Measurements from ENCODE around the gene DIS3L2.

Gene DIS3L2

DNA sequence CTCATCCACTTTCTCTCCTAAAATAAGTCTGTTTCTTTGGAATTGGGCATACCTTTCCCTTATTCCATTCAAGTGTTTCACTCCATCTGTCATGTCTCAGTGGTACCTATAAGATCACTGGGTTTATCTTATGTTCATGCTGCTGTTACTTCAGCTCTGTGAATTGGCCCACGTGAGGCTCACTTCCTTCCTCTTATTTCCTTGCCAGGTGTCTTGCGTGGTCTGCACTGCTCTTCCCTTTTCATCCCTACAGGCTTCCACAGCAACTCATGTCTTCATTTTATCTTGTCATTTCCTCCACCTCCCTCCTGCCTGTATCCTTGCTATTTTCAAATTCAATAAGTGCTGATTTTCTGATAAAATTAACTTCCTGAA, 258.0 kb downstream of the DIS3L2 start:
- in situ Hi-C loops (cut with HindIII; ENCODE audit: low sequenced_read_pairs): no loop called here

GRCh38 chr2:232219932-232220331, 258.4 kb downstream of the DIS3L2 start:
- in situ Hi-C loops (cut with HindIII; ENCODE audit: low sequenced_read_pairs): no loop called here

DNA sequence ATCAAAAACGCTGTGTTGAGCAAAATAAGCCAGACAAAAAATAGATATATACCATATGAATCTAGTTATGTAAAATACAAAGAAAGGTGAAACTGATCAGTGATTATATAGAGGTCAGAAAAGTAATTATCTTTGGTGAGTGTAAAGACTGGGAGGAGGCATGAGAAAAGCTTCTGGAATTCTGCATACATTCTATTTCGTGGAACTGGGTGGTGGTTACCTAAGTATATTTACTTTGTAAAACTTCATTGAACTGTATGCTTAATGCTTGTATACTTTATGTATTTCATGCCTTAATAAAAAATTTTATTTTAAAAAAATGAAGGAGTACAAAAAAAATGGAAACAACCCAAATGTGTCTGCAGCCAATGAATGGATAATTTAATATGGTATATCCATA, 263.9 kb downstream of the DIS3L2 start:
- in situ Hi-C loops (cut with HindIII; ENCODE audit: low sequenced_read_pairs): no loop called here

DNA sequence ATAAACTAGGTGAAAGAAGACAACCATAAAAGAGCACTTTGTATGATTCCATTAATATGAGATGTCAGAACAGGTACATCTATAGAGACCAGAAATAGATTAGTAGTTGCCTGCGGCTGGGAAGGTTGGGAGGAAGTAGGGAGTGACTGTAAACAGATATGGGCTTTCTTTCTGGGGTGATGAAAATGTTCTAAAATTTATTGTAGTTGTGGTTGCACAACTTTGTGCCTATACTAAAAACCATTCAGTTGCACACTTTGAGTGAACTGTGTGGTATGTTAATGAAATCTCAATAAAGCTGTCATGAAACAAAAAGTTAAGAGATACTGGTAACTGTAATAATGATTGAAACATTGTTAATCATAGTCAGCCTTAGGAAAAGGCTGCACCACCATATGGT, 264.4 kb downstream of the DIS3L2 start:
- in situ Hi-C loops (cut with HindIII; ENCODE audit: low sequenced_read_pairs): no loop called here

DNA sequence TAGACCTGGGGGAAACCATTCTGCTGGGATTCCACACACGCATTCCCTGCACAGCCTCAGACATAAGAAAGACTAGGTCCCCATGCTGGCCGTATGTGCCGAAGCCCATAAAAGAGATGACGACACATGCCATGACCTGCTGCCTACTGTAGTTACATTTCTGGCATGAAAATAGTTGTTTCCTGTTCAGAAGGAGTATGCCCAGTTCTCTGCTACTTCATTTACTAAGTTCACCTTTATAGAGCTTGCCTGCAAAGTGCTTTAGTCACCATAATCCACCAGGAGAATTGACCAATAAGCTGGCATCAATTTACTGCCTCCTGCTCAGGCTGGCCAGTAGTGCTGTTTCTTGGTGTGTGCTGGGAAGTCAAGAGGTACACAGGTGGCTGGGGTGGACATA, 266.8 kb downstream of the DIS3L2 start:
- in situ Hi-C loops (cut with HindIII; ENCODE audit: low sequenced_read_pairs): no loop called here

- in situ Hi-C loops (cut with HindIII; ENCODE audit: low sequenced_read_pairs): no loop called here
Observed at GRCh38 chr2:232228971-232229894, 267.7 kb downstream of the DIS3L2 start.

GRCh38 chr2:232229911-232230310, 268.4 kb downstream of the DIS3L2 start:
- in situ Hi-C loops (cut with HindIII; ENCODE audit: low sequenced_read_pairs): no loop called here

- in situ Hi-C loops (cut with HindIII; ENCODE audit: low sequenced_read_pairs): no loop called here
Observed at GRCh38 chr2:232230560-232230959, 269.0 kb downstream of the DIS3L2 start.

GRCh38 chr2:232231554-232231953, 270.0 kb downstream of the DIS3L2 start:
- in situ Hi-C loops (cut with HindIII; ENCODE audit: low sequenced_read_pairs): no loop called here

DNA sequence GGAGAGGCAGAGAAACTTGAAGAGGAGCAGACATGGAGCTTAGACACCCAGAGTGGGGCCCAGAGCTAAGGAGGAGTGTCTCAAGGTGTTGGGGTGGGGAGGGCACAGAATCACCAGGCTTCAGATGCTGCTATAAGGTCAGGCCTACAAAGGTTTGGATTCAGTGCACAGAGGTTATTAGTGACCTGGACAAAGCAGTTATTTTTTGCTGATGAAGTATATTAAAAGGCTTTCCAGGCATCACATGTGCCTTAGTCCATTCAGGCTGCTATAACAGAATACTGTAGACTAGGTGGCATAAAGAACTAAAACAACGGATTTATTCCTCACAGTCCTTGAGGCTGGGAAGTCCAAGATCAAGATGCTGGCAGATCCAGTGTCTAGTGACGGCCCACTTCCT, 271.4 kb downstream of the DIS3L2 start:
- in situ Hi-C loops (cut with HindIII; ENCODE audit: low sequenced_read_pairs): no loop called here

GRCh38 chr2:232234922-232235615, 273.6 kb downstream of the DIS3L2 start:
- in situ Hi-C loops (cut with HindIII; ENCODE audit: low sequenced_read_pairs): no loop called here

DNA sequence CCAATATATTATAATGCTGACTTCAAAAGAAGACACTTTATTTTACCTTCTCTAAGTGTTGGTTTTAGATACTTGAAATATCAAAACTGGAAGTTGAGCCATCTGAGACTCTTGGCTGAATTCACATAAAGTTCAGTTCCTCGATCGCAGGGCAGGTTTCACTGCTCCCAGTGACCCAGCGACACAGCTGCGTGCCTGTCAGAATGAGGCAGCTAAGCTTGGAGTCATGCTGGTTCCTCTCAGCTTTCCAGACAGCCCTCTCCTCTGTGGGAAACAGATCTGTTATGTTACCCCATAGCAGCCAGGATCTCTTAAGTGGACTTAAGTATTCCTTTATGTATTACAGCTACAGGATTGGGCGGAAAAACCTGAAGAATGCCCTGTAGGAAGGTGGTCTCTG, 274.2 kb downstream of the DIS3L2 start:
- in situ Hi-C loops (cut with HindIII; ENCODE audit: low sequenced_read_pairs): no loop called here

GRCh38 chr2:232236200-232236599, 274.7 kb downstream of the DIS3L2 start:
- in situ Hi-C loops (cut with HindIII; ENCODE audit: low sequenced_read_pairs): no loop called here

GRCh38 chr2:232237464-232237863, 276.0 kb downstream of the DIS3L2 start:
- in situ Hi-C loops (cut with HindIII; ENCODE audit: low sequenced_read_pairs): no loop called here

- in situ Hi-C loops (cut with HindIII; ENCODE audit: low sequenced_read_pairs): no loop called here
Observed at GRCh38 chr2:232238108-232238507, 276.6 kb downstream of the DIS3L2 start.

DNA sequence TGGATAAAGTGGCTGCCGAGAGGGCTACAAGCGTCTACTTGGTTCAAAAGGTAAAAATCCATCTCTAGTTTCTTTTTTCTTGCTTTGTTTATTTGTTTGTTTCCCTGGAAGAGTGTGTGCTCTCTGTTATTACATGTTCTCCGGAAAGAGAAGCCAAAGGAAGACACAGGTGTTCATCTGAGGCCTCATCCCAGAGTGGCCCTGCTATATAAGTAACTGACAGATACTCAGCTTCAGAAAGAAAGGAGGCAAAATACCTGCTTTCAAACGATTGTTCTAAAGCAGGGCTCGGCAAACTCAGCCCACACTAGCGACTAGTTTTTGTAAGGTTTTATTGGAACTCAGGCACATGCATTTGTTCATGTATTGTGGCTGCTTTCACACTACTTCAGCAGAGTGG, 277.1 kb downstream of the DIS3L2 start:
- in situ Hi-C loops (cut with HindIII; ENCODE audit: low sequenced_read_pairs): no loop called here

- in situ Hi-C loops (cut with HindIII; ENCODE audit: low sequenced_read_pairs): no loop called here
Observed at GRCh38 chr2:232239951-232240681, 278.6 kb downstream of the DIS3L2 start.

GRCh38 chr2:232240906-232241305, 279.4 kb downstream of the DIS3L2 start:
- in situ Hi-C loops (cut with HindIII; ENCODE audit: low sequenced_read_pairs): no loop called here

- in situ Hi-C loops (cut with HindIII; ENCODE audit: low sequenced_read_pairs): no loop called here
Observed at GRCh38 chr2:232242316-232242715, 280.8 kb downstream of the DIS3L2 start.

GRCh38 chr2:232245111-232245510, 283.6 kb downstream of the DIS3L2 start:
- in situ Hi-C loops (cut with HindIII; ENCODE audit: low sequenced_read_pairs): no loop called here

- in situ Hi-C loops (cut with HindIII; ENCODE audit: low sequenced_read_pairs): no loop called here
Observed at GRCh38 chr2:232246245-232246644, 284.7 kb downstream of the DIS3L2 start.

DNA sequence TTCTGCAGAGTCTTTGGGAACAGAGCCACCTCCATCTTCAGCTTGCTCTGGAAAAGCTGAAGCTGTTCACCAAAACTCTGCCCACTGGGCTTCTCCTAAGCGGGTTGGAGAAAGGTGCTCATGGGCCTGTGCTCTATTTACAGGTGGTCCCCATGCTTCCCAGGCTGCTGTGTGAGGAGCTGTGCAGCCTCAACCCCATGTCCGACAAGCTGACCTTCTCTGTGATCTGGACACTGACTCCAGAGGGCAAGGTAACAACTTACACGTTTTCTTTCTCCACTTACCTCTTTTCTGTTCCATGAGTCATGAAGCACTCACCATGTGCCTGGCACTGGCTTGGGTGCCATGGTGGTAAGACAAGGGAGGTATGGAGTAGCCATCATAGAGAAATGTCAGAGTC, 287.6 kb downstream of the DIS3L2 start:
- in situ Hi-C loops (cut with HindIII; ENCODE audit: low sequenced_read_pairs): no loop called here
